Activated CD4-positive, alpha-beta T cell treated with anti-CD3 and anti-CD28 coated beads, Interleukin-2, Interleukin-4, amounts not matched to agents 100 ng/mL and 50 ng/mL, durations not matched to agents 16 hours and 8 hours (primary cell): ENCODE results near the gene GPR146.
"Not testable (repeated sequence)": the region's sequence is repeated elsewhere in the genome, so short reads cannot be mapped to it uniquely, and the experiment has no call there.

ENCODE experiments used
- DNase-seq: peaks from one replicate; pipeline ENCODE4 v3.0.0-alpha.2; 2020; ENCODE audit warnings: low spot score

Gene GPR146

GRCh38 chr7:1025743-1026581, 18.4 kb upstream of the GPR146 start:
- DNase-seq, result no peak

GRCh38 chr7:1026721-1027161, 17.6 kb upstream of the GPR146 start:
- no peak for DNase-seq

GRCh38 chr7:1027242-1028043, 16.9 kb upstream of the GPR146 start:
- no peak for DNase-seq

- DNase-seq, result peak; percentile 91
Measured at GRCh38 chr7:1028044-1028770, 16.1 kb upstream of the GPR146 start.

GRCh38 chr7:1028775-1029636, 15.3 kb upstream of the GPR146 start:
- peak; percentile 82 for DNase-seq

- DNase-seq, result no peak
Measured at GRCh38 chr7:1029637-1030443, 14.5 kb upstream of the GPR146 start.

GRCh38 chr7:1030444-1031070, 13.8 kb upstream of the GPR146 start:
- no peak for DNase-seq

GRCh38 chr7:1031716-1032455, 12.5 kb upstream of the GPR146 start:
- no peak for DNase-seq

GRCh38 chr7:1032536-1033181, 11.7 kb upstream of the GPR146 start:
- DNase-seq, result no peak

GRCh38 chr7:1033546-1034145, 10.7 kb upstream of the GPR146 start:
- no peak for DNase-seq

- DNase-seq, result not testable (repeated sequence)
Measured at GRCh38 chr7:1034769-1035168, 9.6 kb upstream of the GPR146 start.

GRCh38 chr7:1036164-1036928, 8.0 kb upstream of the GPR146 start:
- DNase-seq, result not testable (repeated sequence)

GRCh38 chr7:1040233-1040632, 4.1 kb upstream of the GPR146 start:
- DNase-seq, result not testable (repeated sequence)

- DNase-seq, result no peak
Measured at GRCh38 chr7:1040790-1041189, 3.6 kb upstream of the GPR146 start.

- no peak for DNase-seq
Measured at GRCh38 chr7:1041551-1042491, 2.5 kb upstream of the GPR146 start.

- DNase-seq, result no peak
Measured at GRCh38 chr7:1042492-1042833, 1.9 kb upstream of the GPR146 start.
